Activated CD8-positive, alpha-beta memory T cell treated with anti-CD3 and anti-CD28 coated beads for 48 hours (primary cell): ENCODE measurements around the gene KRT73.

ENCODE experiments used
- DNase-seq, 3 experiments: peaks; one replicate each; pipeline ENCODE4 v3.0.0-alpha.2; 2020; ENCODE audit warnings: low read depth in 2 of 3, low spot score in 2 of 3

The KRT73 gene

DNA sequence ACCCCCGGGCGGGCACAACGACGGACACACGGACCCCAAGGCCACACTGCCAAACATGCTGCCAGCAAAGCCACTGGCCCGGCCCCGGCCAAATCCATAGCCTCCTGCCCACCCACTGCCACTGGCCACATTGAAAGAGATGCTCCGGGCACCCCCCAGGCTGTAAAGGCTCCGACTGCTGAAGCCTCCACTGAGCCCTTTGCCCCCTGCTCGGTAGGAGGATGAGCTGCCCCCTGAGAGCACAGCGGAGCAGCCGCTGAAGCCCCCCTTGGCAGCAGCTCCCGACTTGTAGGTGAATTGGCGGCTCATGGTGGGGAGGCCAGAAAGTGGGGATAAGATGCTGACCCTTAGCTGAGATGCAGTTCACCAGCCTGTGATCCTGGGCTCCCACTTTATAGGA is at the start of gene KRT73:
Gene KRT73, minus strand, starts transcription at position 344 of the 400 bp plus-strand sequence. Its CDS starts 35 bp downstream, at position 309.
- DNase-seq: no peak

DNA sequence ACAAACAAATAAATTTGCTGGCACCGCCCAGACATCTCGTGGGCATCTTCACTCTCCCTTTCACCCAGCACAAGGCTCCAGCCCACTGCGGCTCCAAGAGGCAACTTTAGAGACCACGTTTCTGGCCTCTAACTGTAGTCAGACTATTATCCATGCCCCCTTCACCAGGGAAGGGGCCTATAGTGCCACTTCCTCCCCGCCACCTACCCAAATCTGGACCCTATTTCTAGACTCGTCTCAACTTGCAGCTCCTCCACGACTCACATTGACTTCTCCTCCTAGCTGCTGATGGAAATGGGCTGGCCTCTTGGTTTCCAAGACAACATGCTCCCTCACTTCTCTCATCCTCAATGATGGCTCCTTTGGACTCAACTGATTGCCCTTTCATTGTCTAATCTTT is 49.6 kb upstream of the KRT73 start:
- DNase-seq: no peak

GRCh38 chr12:52667509-52667908 is 49.1 kb upstream of the KRT73 start:
- no peak for DNase-seq

DNA sequence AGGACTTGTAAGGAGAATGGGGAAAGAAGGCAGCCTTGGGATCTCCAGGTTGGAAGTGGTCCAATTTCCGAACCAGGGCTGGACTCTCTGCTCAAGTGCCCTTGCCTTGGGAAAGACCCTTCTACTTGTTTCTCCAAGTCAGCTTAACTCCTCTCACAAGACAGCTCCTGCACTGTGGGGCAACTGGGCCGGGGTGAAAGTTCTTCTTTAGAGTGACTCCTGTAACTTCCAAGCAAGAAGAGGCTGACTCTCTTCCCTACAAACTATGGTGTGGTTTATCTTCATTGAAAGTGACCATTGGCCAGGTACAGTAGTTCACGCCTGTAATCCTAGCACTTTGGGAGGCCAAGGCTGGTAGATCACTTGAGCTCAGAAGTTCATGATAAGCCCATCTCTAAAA is 48.1 kb upstream of the KRT73 start:
- no peak for DNase-seq

DNA sequence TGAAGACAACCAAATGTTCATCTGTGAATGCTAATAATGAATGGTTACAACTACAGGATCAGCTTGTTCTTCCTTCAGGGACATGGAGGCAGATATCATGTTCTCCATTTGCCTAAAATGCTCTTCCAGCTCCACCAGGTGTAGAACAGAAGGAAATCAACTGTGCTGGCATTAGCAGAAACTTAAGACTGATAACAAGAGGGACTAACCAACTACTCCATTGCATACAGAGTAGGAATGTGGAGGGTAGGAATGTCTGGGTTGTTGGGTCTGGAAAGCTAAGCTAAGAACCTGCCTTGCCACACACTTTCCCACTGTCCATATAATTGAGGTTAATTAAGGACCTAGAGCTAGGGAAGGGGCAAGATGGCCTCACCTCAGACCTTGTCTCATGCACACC is 45.1 kb upstream of the KRT73 start:
- DNase-seq: no peak

GRCh38 chr12:52662918-52663229 is 44.5 kb upstream of the KRT73 start:
- DNase-seq: no peak

DNA sequence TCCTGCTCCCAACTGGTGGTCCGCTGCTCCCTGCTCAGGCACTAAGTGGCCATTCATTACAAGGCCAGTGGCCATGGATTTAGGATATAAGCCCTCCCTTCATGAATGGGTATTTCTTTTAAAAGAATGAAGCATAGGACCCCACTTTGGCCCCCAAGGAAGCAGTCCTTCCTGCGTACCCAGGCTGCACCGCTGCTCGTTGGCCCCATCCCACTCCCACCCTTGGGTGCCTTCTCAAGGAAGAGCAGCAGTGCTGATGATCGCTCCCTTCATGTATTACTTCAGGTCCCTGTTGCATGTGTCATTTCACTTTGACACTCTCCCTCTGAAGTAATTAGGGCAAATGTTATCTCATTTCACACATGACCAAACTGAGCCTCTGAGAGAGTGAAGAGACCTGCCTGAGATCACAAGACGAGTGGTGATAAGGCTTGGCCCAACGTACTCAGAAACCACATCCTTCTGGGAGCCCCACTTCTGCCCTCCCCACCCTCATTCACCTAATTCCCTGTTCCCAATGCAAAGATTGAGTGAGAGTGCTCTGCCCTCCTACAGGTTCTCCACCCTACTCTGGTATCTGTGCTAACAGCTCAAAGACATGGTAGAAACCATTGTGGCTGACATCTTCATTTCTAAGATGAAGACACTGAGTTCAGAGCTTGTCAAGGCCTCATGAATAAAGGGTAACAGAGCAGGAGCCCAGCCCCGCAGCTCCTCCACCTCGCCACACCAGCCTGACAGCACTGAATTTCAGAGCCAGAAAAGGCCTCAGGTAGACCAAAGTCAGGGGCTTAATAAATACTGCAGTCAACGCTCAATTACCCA is 43.9 kb upstream of the KRT73 start:
- DNase-seq: no peak

- no peak for DNase-seq
These were observed 43.3 kb upstream of the KRT73 start for GRCh38 chr12:52661668-52662067.

DNA sequence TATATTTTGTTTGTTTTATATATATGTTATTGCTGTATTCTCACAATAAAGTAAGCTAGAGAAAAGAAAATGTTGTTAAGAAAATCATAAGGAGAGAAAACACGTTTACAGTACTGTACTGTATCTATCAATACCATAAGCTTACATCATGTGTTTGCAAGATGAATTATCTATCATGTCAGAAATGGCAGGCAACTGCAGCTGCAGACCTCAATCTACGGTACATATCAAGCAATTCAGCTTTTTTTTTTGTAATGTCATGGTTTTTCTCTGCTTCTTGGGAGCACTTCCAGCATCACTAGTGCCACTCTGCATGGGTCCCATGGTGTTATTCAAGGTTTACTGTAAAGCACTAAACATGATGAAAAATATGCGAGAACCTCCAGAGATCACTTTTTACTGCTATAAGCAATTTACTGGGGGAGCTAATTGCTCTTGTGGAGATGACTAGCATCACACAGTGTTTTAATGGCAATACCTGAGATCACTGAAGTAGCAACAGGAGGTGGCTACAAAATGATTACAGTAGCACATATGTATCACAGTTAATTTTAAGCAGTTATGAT is 42.7 kb upstream of the KRT73 start:
- no peak for DNase-seq

GRCh38 chr12:52659951-52660350 is 41.6 kb upstream of the KRT73 start:
- DNase-seq: no peak

DNA sequence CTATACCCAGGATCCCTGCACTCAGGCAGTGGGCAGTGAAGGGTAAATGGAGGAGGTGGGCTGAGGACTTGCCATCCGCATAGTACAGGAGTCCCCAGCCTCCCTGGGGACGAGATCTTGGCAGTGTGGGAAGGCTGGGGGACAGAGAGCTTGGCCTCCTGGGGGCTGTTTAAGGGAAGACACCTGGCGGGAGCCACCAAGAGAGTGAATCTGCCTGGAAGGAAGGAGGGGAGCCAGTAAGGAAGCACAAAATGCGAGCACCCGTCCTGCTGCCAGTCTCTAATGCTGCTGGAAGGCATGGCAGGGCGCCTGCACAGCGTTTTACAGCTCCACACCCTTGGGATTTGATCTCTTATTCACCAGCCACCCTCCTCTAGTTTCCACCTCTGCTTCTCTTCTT is 41.0 kb upstream of the KRT73 start:
- no peak for DNase-seq

DNA sequence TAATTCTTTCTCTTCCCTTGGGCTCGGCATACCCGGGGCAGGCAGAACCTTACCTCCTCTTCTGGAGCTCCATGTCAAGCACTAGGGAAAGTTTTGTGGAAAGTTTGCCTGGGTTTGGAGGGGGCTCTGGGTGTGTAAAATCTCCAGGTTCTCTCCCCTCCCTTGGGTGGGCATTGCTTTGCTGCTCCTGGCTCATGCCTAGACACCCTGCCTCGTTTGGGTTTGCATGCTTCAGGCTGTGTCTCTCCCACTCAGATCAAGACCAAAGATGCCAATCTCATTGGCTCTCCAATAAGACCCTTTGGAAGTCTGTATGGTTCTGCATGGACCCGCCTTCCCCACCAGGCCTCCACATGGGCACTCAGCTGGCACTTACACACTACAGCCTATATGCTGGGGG is 39.8 kb upstream of the KRT73 start:
- DNase-seq: no peak

DNA sequence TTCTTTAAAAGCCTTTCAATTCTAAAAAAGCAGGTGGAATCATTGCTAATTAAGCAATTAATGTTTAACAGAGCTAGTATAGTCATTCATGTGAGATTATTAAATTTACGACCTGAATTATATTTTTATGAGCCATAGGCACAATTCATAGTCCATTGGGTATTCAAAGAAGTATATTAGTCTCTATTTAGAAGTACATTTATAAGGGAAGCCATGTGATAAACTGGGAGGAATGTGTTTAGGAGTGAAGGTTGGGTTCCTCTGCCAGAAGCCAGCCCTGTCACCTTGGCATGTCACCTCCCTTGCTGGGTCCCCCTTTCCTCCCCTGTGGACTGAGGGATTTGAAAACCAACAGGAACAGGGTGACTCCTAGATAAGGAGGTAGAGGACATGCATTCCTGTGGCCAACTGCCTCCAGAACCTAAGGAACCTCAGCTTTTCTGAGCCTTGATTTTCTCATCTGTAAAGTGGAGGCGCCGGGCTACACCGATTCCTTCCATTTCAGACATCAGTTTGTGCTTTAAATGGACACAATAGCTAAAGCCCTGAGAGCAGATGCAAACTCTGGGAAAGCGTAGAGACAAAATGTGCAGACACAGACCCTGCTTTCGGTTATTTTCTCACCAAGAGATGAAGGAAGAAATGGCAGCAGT is 39.0 kb upstream of the KRT73 start:
- no peak for DNase-seq

DNA sequence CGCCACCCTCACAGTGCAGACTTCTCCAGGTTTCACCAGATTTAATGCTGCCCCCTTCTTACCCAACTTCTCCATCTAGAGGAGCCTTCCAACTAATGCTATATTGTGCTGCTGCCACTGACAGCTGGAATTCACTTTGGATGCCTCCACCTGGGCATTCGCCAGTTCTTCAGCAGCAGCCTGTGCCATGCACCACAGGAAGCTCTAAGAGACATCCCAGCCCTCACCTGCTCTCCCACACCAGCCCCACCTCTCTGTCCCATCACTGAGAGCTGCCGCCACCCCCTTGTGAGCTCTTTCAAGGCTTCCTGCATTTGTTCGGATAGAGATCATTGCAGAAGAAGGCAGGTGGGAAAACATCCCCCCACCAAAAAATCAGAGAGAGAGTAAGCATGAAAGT is 38.3 kb upstream of the KRT73 start:
- DNase-seq: no peak

DNA sequence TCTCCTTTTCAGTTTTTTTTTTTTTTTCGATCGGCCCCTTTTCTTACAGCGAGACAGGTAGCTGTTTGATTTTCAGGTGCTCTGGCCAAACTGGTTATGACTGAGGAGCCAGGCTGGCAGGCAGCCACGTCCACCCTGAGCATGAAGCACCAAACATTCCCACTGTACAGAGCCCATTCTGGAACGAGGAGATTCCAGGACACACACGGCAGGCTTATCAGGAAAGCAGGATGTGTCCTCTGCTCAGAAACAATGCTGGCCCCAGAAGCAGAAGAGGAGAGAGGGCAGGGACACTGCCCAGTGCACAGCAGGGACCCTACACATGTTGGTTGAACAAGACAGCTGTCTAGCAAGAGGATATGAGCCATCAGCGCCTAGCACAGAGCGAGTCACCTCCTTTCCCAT is 37.4 kb upstream of the KRT73 start:
- no peak for DNase-seq

GRCh38 chr12:52655251-52655650 is 36.9 kb upstream of the KRT73 start:
- DNase-seq: no peak

DNA sequence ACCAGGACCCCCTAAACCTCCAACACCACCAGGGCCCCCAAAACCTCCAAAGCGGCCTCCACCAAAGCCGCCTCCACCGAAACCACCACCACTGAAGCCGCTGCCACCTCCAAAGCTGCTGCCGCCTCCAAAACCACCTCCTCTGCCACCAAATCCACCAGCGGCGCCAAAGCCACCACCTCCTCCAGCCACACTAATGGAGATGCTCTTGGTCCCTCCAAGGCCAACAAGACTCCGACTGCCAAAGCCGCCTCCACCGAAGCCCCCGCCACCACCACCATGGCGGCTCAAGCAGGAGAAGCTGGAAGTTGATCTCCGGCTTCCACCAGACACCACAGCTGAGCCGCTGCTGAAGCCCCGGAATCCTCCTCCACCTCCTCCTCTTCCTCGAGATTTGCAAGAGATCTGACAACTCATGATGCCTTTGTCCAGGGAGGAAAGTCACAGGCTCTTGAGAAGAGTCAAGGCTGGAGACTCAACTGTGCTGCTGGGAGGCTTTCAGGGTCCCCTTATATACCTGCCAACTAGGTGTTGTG is 33.4 kb upstream of the KRT73 start, which contains the start of gene KRT2:
Gene KRT2, minus strand, starts transcription at position 486 of the 536 bp plus-strand sequence. Its CDS starts 69 bp downstream, at position 417.
- no peak for DNase-seq

DNA sequence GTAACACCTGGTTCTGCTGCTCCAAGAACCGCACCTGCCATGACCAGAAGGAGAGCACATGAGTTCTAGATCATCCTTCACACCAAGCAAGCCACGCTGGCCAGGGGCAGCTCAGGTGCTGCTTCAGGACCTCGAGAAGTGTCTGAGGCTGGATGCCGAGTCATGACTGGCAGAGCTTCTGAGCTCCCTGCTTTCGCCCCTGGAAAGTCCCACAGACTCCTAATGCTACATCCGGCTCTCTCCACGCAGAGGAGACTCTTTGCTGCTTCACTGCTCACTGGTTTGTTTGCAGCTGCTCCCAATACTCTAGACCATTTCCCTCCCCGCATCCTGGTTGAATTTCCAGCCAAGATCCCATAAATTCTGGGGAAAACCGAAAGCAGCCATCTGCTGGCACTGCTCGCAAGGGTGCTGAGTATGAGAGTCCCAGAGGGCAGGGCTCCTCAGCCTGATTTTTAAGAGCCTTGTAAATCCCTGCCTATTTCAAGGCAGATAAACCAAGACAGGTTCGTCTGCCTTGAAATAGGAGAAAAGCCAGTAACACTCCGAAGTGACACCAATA is 32.2 kb upstream of the KRT73 start:
- no peak for DNase-seq

DNA sequence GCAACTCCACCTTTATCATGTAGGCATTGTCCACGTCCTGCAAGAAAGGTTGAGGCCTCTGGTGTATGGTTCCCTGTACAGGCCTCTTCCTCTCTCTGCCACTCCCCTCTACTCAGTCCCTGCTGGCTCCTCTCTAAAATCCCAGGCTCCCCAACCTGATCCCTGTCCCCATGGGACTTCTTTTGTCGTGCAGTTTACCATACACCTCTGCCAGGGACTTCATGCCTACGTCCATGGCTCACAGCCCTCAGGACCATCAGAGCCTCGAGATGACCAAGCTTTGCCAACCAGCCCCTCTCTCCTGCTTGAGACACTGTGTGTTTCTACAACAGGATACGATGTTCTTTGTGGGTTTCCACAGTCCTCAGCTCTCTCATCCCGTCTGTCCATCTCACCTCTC is 30.7 kb upstream of the KRT73 start:
- no peak for DNase-seq

DNA sequence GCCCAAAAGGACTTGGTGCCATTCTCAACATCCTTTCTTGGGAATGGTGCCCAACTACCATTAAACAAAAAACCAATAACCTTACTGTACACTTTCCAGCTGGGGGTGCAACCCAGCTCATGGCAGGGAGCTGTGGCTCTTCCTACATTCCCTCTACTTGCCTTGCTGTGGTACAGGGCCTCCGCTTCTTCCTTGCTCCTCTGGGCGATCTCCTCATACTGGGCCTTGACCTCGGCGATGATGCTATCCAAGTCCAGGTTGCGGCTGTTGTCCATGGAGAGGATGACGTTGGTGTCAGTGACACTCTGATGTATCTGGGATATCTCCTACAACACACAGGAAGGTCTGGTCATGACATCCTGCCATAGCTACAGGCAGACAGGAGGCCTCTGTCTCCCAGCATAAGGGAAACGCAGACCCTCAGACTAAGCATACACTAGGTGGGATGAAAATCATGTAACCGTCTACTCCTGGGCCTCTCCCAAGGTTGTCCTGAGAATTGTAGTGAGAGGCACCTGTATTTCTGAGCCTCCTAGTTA is 29.7 kb upstream of the KRT73 start:
- no peak for DNase-seq

GRCh38 chr12:52647601-52648000 is 29.2 kb upstream of the KRT73 start:
- no peak for DNase-seq

- no peak for DNase-seq
These were observed 28.3 kb upstream of the KRT73 start for GRCh38 chr12:52646613-52647012.
